Activated naive CD4-positive, alpha-beta T cell treated with anti-CD3 and anti-CD28 coated beads, Interleukin-2, amount 50 U/mL, for 24 hours (primary cell): ENCODE measurements around the gene CD22.

Experiments used
- H3K27ac Mint-ChIP-seq: one replicate; pipeline ENCODE4 v1.8.0; 2021; ENCODE audit warnings: mild to moderate bottlenecking, mixed read lengths
- H3K27me3 Mint-ChIP-seq: one replicate; pipeline ENCODE4 v1.8.0; 2021; ENCODE audit warnings: mixed read lengths
- H3K36me3 Mint-ChIP-seq: one replicate; pipeline ENCODE4 v1.8.0; 2021; ENCODE audit warnings: mixed read lengths
- H3K4me1 Mint-ChIP-seq: one replicate; pipeline ENCODE4 v1.8.0; 2021; ENCODE audit warnings: mixed read lengths
- H3K4me3 Mint-ChIP-seq: one replicate; pipeline ENCODE4 v1.8.0; 2021; ENCODE audit warnings: mild to moderate bottlenecking, mixed read lengths
- H3K9me3 Mint-ChIP-seq: one replicate; pipeline ENCODE4 v1.8.0; 2021; ENCODE audit warnings: mixed read lengths

Gene CD22

GRCh38 chr19:35303357-35303915, 25.6 kb upstream of the CD22 start:
- no peaks in the 10 kb centered on the region for H3K4me1 Mint-ChIP-seq
- no peaks in the 10 kb centered on the region for H3K9me3 Mint-ChIP-seq
- H3K27ac Mint-ChIP-seq = no peak overlapping the region

GRCh38 chr19:35304036-35304435, 25.0 kb upstream of the CD22 start:
- H3K4me1 Mint-ChIP-seq = no peaks in the 10 kb centered on the region
- no peak overlapping the region for H3K27ac Mint-ChIP-seq
- H3K36me3 Mint-ChIP-seq = no peaks in the 10 kb centered on the region
- no peaks in the 10 kb centered on the region for H3K9me3 Mint-ChIP-seq
- H3K27me3 Mint-ChIP-seq = no peaks in the 10 kb centered on the region
- H3K4me3 Mint-ChIP-seq = no peak overlapping the region

More at GRCh38 chr19:35303357-35303915, 25.6 kb upstream of the CD22 start:
- Mint-ChIP-seq H3K4me3 (no peak overlapping the region), H3K27me3 (no peaks in the 10 kb centered on the region), H3K36me3 (no peaks in the 10 kb centered on the region)

GRCh38 chr19:35305181-35305580, 23.8 kb upstream of the CD22 start:
- Mint-ChIP-seq H3K4me3 (no peak overlapping the region), H3K27me3 (no peaks in the 10 kb centered on the region), H3K27ac (no peak overlapping the region), H3K9me3 (no peaks in the 10 kb centered on the region), H3K4me1 (no peaks in the 10 kb centered on the region), H3K36me3 (no peaks in the 10 kb centered on the region)

DNA sequence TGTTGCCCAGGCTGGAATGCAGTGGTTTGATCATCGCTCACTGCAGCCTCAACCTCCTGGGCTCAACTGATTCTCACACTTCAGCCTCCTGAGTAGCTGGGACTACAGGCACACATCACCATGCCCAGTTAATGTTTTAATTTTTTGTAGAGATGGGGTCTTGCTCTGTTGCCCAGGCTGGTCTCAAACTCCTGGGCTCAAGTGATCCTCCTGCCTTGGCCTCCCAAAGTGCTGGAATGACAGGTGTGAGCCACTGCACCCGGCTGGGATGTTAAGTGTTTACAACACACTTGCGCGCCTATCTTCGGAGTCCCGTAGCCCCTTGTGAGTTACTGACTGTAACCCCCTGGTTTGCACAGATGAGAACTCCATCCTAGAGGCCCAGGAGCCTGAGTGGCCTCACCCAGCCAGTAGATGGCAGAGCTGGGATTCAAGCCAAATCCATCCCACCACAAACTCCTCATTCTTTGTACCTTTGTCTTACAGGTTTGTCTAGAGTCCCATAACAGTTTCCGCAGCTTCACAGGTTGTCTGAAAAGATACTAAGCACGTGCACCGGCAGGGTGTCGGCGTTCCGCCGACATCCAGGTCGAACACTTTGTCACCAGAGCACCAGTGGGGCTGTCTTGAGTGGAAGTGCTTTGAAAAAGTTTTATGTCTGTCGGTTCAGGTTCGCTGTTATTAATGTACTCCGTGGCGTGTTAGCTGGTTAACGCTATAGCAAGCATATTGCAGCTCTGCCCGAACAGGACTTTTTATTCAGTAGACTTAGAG, 22.3 kb upstream of the CD22 start:
- no peaks in the 10 kb centered on the region for H3K27me3 Mint-ChIP-seq
- no peaks in the 10 kb centered on the region for H3K4me1 Mint-ChIP-seq
- no peaks in the 10 kb centered on the region for H3K36me3 Mint-ChIP-seq
- H3K27ac Mint-ChIP-seq = no peak overlapping the region
- no peak overlapping the region for H3K4me3 Mint-ChIP-seq
- no peaks in the 10 kb centered on the region for H3K9me3 Mint-ChIP-seq

DNA sequence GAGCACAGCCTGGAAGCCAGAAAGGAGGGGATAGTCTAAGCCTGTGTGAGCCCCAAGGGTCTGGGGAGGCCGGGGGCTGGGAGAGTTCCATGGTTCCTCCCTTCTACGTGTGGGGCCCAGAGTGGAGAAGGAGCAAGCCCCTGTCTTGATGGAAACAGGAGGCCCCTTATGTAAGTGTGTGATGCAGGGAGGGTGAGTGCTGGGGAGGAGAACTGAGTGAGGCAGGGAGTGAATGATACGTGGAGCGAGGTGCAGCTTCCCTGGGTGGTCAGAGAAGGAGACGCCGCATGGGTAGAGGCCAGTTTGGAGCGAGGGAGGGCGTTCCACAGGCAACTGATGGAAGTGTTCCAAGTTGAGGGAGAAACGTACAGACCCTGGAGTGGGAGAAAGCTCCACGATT, 21.1 kb upstream of the CD22 start:
- no peak overlapping the region for H3K4me3 Mint-ChIP-seq
- H3K36me3 Mint-ChIP-seq = no peaks in the 10 kb centered on the region
- H3K9me3 Mint-ChIP-seq = no peaks in the 10 kb centered on the region
- H3K4me1 Mint-ChIP-seq = no peaks in the 10 kb centered on the region
- no peak overlapping the region for H3K27ac Mint-ChIP-seq
- H3K27me3 Mint-ChIP-seq = no peaks in the 10 kb centered on the region

- no peak overlapping the region for H3K27ac Mint-ChIP-seq
- no peaks in the 10 kb centered on the region for H3K27me3 Mint-ChIP-seq
- H3K9me3 Mint-ChIP-seq = no peaks in the 10 kb centered on the region
- no peaks in the 10 kb centered on the region for H3K36me3 Mint-ChIP-seq
- no peak overlapping the region for H3K4me3 Mint-ChIP-seq
- H3K4me1 Mint-ChIP-seq = no peaks in the 10 kb centered on the region
Observed at GRCh38 chr19:35308910-35309309, 20.1 kb upstream of the CD22 start.

DNA sequence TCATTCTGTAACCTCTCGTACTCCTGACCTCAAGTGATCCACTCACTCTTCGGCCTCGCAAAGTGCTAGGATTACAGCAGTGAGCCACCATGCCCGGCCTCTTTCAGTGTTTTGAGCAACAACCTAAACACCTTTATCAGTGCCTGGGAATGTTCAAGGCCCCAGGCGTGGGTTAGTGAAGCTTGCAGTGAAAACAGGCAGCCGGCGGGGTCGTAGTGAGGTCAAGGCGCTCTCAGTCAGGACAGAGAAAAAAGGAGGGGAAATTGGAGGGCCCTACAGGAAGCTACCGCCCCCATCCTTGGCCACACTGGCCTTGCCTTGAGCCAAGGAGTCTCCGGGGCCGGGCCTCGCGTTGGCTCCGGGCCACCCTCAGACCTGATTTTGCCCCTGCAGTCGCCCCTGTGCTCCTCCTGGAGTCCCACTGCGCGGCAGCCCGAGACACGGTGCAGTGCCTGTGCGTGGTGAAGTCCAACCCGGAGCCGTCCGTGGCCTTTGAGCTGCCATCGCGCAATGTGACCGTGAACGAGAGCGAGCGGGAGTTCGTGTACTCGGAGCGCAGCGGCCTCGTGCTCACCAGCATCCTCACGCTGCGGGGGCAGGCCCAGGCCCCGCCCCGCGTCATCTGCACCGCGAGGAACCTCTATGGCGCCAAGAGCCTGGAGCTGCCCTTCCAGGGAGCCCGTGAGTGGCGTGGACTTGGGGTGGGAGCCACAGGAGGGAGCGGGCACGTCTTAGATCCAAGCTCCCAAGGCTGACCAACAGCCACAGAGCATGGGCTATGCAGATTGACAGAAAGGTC, 19.3 kb upstream of the CD22 start:
- no peaks in the 10 kb centered on the region for H3K27me3 Mint-ChIP-seq
- H3K27ac Mint-ChIP-seq = no peak overlapping the region
- H3K9me3 Mint-ChIP-seq = no peaks in the 10 kb centered on the region
- no peaks in the 10 kb centered on the region for H3K36me3 Mint-ChIP-seq
- H3K4me1 Mint-ChIP-seq = no peaks in the 10 kb centered on the region
- no peak overlapping the region for H3K4me3 Mint-ChIP-seq

- no peaks in the 10 kb centered on the region for H3K27me3 Mint-ChIP-seq
- H3K36me3 Mint-ChIP-seq = no peaks in the 10 kb centered on the region
- no peak overlapping the region for H3K4me3 Mint-ChIP-seq
- H3K9me3 Mint-ChIP-seq = no peaks in the 10 kb centered on the region
- no peak overlapping the region for H3K27ac Mint-ChIP-seq
- H3K4me1 Mint-ChIP-seq = no peaks in the 10 kb centered on the region
Observed at GRCh38 chr19:35310331-35310730, 18.7 kb upstream of the CD22 start.

DNA sequence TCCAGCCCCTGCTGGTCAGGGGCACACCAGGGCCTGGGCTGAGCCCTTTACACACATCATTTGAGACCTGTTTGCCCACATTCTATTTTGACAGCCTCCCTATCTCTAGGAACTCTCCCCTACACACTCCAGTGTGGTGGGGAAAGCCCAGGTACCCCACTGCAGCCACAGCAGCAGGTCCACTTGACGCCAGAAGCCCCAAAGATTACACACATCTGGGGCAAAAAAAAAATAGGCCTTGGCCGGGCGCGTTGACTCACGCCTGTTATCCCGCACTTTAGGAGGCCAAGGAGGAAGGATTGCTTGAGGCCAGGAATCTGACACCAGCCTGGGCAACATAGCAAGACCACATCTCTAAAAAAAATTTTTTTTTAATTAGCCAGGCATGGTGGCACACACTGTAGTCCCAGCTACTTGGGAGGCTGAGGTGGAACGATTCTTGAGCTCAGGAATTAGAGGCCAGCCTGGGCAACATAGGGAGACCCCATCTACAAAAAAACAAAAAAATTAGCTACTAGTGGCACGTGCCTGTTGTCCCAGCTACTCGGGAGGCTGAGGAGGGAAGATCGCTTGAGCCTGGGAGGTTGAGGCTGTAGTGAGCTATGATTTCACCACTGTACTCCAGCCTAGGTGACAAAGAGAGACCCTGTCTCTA, 18.0 kb upstream of the CD22 start:
- no peaks in the 10 kb centered on the region for H3K4me1 Mint-ChIP-seq
- H3K27me3 Mint-ChIP-seq = no peaks in the 10 kb centered on the region
- no peak overlapping the region for H3K27ac Mint-ChIP-seq
- H3K9me3 Mint-ChIP-seq = no peaks in the 10 kb centered on the region
- H3K36me3 Mint-ChIP-seq = no peaks in the 10 kb centered on the region
- H3K4me3 Mint-ChIP-seq = no peak overlapping the region

- no peak overlapping the region for H3K4me3 Mint-ChIP-seq
- H3K27ac Mint-ChIP-seq = no peak overlapping the region
Observed at GRCh38 chr19:35311901-35312665, 16.9 kb upstream of the CD22 start.

GRCh38 chr19:35313587-35313986, 15.4 kb upstream of the CD22 start:
- Mint-ChIP-seq H3K27me3 (no peaks in the 10 kb centered on the region), H3K27ac (peak overlapping the region; percentile 35), H3K36me3 (no peaks in the 10 kb centered on the region), H3K4me1 (peaks cover 1% of the 10 kb centered on the region), H3K9me3 (no peaks in the 10 kb centered on the region), H3K4me3 (no peak overlapping the region)

More at GRCh38 chr19:35311901-35312665, 16.9 kb upstream of the CD22 start:
- no peaks in the 10 kb centered on the region for H3K27me3 Mint-ChIP-seq
- no peaks in the 10 kb centered on the region for H3K4me1 Mint-ChIP-seq
- no peaks in the 10 kb centered on the region for H3K36me3 Mint-ChIP-seq
- H3K9me3 Mint-ChIP-seq = no peaks in the 10 kb centered on the region

DNA sequence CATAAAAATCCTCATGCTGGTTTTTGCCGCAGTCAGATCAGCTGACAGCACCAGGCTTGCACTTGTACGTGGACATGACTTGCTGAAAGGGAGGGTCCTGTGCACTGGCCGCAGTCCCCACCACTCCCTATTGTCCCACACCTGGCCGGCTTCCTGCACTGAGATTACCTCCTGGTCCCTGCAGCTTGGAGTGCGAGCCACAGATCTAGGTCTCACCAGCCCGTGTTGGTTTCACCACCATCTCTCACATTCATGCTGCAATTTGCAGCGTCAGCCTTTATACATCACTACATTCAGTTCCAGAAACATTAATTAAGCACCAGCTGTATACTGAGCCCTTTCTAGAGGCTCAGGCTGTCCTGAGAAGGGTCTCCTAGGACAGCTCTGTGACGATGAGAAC, 15.0 kb upstream of the CD22 start:
- Mint-ChIP-seq H3K4me3 (no peak overlapping the region), H3K27ac (no peak overlapping the region), H3K36me3 (no peaks in the 10 kb centered on the region), H3K27me3 (no peaks in the 10 kb centered on the region), H3K4me1 (peaks cover 6% of the 10 kb centered on the region), H3K9me3 (no peaks in the 10 kb centered on the region)

DNA sequence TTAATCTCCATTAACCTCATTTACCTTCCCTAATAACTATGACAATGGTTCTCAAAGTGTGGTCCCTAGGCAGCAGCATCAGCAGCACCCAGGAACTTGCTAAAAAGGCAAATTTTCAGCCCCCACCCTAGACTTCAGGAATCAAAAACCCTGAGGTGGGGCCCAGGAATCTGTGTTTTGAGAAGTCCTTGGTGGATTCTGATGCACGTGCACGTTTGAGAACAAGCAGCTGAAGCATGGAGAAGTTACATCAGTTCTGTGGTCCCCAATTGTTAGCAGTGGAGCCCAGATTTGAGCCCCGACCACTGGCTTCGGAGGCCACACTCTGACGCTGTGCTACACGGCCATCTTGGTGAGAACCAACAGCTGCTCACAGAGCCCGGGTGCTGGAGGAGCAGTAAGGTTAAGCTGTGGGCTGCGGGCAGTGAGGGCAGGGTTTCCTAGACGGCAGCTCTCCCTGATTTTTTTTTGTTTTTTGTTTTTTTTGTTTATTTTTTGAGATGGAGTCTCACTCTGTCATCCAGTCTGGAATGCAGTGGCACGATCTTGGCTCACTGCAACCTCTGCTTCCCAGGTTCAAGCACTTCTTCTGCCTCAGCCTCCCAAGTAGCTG, 14.0 kb upstream of the CD22 start:
- Mint-ChIP-seq H3K9me3 (no peaks in the 10 kb centered on the region), H3K27ac (no peak overlapping the region), H3K27me3 (no peaks in the 10 kb centered on the region), H3K36me3 (no peaks in the 10 kb centered on the region), H3K4me3 (no peak overlapping the region), H3K4me1 (peaks cover 6% of the 10 kb centered on the region)

DNA sequence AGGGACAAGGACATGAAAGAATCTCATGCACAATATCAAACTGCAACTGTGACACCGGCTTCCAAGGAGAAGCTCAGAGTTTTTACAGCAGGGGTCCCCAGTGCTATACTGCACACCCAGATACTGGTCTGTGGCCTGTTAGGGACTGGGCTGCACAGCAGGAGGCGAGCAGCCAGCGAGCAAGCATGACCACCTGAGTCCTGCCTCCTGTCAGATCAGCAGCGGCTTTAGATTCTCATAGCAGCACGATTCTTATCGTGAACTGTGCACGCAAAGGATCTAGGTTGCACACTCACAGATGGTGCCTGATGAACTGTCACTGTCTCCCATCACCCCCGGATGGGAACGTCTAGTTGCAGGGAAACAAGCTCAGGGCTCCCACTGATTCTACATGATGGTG, 13.1 kb upstream of the CD22 start:
- Mint-ChIP-seq H3K27ac (no peak overlapping the region), H3K4me1 (peaks cover 6% of the 10 kb centered on the region), H3K36me3 (no peaks in the 10 kb centered on the region), H3K4me3 (no peak overlapping the region), H3K27me3 (no peaks in the 10 kb centered on the region), H3K9me3 (no peaks in the 10 kb centered on the region)

- Mint-ChIP-seq H3K27me3 (no peaks in the 10 kb centered on the region), H3K9me3 (no peaks in the 10 kb centered on the region), H3K4me3 (no peak overlapping the region), H3K4me1 (peaks cover 6% of the 10 kb centered on the region), H3K36me3 (no peaks in the 10 kb centered on the region), H3K27ac (no peak overlapping the region)
Observed at GRCh38 chr19:35316560-35316959, 12.4 kb upstream of the CD22 start.
